ENCODE results near the gene TOX2.

Gene TOX2

GRCh38 chr20:43949741-43950618, 35.3 kb downstream of the TOX2 start:
- no peak for TF ChIP-seq ZNF274 (IDR thresholded peaks at IDR 0.05; ENCODE audit: low read depth, low read length)
- H3K4me3 ChIP-seq (ENCODE audit: low read length), result no peak overlapping the region; the same call in 1 of the 2 replicates

- no peak for TF ChIP-seq ZNF274 (IDR thresholded peaks at IDR 0.05; ENCODE audit: low read depth, low read length)
- no peak overlapping the region for H3K4me3 ChIP-seq (ENCODE audit: low read length)
These were observed 39.4 kb downstream of the TOX2 start for GRCh38 chr20:43953919-43954592.

DNA sequence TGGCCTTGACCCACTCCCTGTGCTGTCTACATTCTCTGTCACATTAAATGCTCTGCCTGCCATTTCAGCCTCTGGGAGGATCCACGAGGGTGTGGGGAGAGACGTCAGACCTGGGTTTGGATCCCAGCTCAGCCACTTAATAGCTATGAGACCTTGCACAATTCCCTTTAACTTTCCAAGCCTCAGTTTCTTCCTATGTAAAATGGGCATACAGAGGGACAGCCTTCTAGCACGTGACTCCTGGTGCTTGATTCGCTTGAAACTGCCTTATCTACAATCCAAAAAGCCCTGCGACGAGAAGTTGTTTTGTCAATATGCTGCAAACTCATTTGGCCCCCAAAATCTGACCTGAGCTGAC, 40.0 kb downstream of the TOX2 start:
- H3K4me3 ChIP-seq (ENCODE audit: low read length), result no peak overlapping the region; the same call in 1 of the 2 replicates
- no peak for TF ChIP-seq ZNF274 (IDR thresholded peaks at IDR 0.05; ENCODE audit: low read depth, low read length)

GRCh38 chr20:43955062-43955749, 40.6 kb downstream of the TOX2 start:
- TF ChIP-seq ZNF274 (IDR thresholded peaks at IDR 0.05; ENCODE audit: low read depth, low read length), result no peak
- no peak overlapping the region; the same call in 1 of the 2 replicates for H3K4me3 ChIP-seq (ENCODE audit: low read length)

- H3K4me3 ChIP-seq (ENCODE audit: low read length), result no peak overlapping the region; the same call in 1 of the 2 replicates
- TF ChIP-seq ZNF274 (IDR thresholded peaks at IDR 0.05; ENCODE audit: low read depth, low read length), result no peak
These were observed 41.1 kb downstream of the TOX2 start for GRCh38 chr20:43955750-43956191.

GRCh38 chr20:43957392-43957791, 42.7 kb downstream of the TOX2 start:
- TF ChIP-seq ZNF274 (IDR thresholded peaks at IDR 0.05; ENCODE audit: low read depth, low read length), result no peak
- H3K4me3 ChIP-seq (ENCODE audit: low read length), result no peak overlapping the region

- no peak for TF ChIP-seq ZNF274 (IDR thresholded peaks at IDR 0.05; ENCODE audit: low read depth, low read length)
- no peak overlapping the region; the same call in 1 of the 2 replicates for H3K4me3 ChIP-seq (ENCODE audit: low read length)
These were observed 44.0 kb downstream of the TOX2 start for GRCh38 chr20:43958626-43959025.

- no peak overlapping the region; the same call in 1 of the 2 replicates for H3K4me3 ChIP-seq (ENCODE audit: low read length)
- no peak for TF ChIP-seq ZNF274 (IDR thresholded peaks at IDR 0.05; ENCODE audit: low read depth, low read length)
These were observed 44.6 kb downstream of the TOX2 start for GRCh38 chr20:43959079-43959919.

- no peak overlapping the region for H3K4me3 ChIP-seq (ENCODE audit: low read length)
- no peak for TF ChIP-seq ZNF274 (IDR thresholded peaks at IDR 0.05; ENCODE audit: low read depth, low read length)
These were observed 45.2 kb downstream of the TOX2 start for GRCh38 chr20:43959920-43960227.

DNA sequence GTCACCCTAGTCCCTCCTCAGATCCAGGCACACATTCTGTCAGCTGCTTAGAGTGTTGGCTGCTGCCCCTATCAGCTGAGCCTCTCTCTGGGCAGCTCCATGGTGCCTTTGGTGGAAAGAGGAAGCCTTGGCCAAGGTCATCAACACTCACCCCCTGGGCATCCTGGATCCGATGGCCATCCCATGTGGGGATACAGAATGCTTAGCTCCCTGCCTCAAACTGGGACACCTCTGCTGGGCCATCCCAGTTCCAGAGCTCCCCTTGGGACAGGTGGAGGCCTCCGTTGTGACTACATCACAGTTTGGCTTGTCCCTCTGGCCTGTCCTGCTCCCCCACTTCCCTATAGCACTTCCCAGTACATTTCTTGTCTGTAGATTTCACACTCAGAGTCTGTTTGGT, 45.6 kb downstream of the TOX2 start:
- H3K4me3 ChIP-seq (ENCODE audit: low read length), result no peak overlapping the region
- TF ChIP-seq ZNF274 (IDR thresholded peaks at IDR 0.05; ENCODE audit: low read depth, low read length), result no peak

GRCh38 chr20:43961116-43961515, 46.5 kb downstream of the TOX2 start:
- TF ChIP-seq ZNF274 (IDR thresholded peaks at IDR 0.05; ENCODE audit: low read depth, low read length), result no peak
- no peak overlapping the region for H3K4me3 ChIP-seq (ENCODE audit: low read length)

GRCh38 chr20:43961541-43962471, 47.2 kb downstream of the TOX2 start:
- no peak for TF ChIP-seq ZNF274 (IDR thresholded peaks at IDR 0.05; ENCODE audit: low read depth, low read length)
- no peak overlapping the region for H3K4me3 ChIP-seq (ENCODE audit: low read length)

DNA sequence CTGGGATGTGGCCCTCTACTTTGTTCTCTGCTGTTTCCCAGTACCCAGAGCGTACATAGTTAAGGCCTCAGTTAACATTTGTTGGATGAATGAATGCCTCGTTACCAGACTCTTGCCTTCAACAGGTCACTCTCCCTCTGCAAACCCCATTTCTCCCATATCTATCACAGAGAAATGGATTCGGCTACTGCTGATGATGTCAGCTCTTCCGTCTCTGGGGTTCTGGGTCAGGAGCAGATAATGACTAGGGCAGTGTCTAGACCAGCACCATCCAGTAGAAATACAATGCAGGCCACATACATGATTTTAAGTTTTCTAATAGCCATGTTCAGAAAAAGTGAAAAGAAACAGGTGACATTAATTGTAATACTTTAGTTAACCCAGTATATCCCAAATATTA, 47.9 kb downstream of the TOX2 start:
- no peak overlapping the region for H3K4me3 ChIP-seq (ENCODE audit: low read length)

More for the DNA sequence above, 47.9 kb downstream of the TOX2 start:
- no peak for TF ChIP-seq ZNF274 (IDR thresholded peaks at IDR 0.05; ENCODE audit: low read depth, low read length)
